Caco-2 (cell line): ENCODE data around the gene PARD3B. TPM values are rescaled to one million over a fixed set of nuclear protein-coding genes. Genes with fewer than 3 reads are reported as not detected.

Source experiments
- BruUV-seq: library from RNA; stranded (reverse); fragments of 400-500 nt; replicated peaks from 2 replicates; lab custom pipeline; 2021; lab: Mats Ljungman, UMichigan
- CTCF ChIA-PET: fragments of 300-600 bp; sonication (Branson Sonifier 250); formaldehyde crosslinking; loops from one replicate; lab custom pipeline; 2022; ENCODE audit warnings: antibody characterized with exemption; lab: Charles Lee
- POLR2A ChIA-PET: fragments of 300-600 bp; sonication (Branson Sonifier 250); formaldehyde crosslinking; loops from one replicate; lab custom pipeline; 2022; ENCODE audit warnings: antibody characterized with exemption; lab: Charles Lee
- DNase-seq, 2 experiments: peaks; one replicate each; pipeline versions ENCODE4 v3.0.0 to v3.0.0-alpha.2; 2020 to 2022
- H3K27me3 ChIP-seq: replicated peaks from 2 replicates; pipeline ENCODE4 v1.6.0; 2011; ENCODE audit warnings: low read length; ENCODE audit not compliant: control insufficient read depth, insufficient read depth
- H3K36me3 ChIP-seq: 2 replicates; pipeline ENCODE4 v1.5.1; 2011; ENCODE audit warnings: low read length; ENCODE audit not compliant: control insufficient read depth, insufficient read depth
- H3K4me1 ChIP-seq: fragments of 250-450 bp; sonication (Bioruptor Pico); 2 replicates; pipeline ENCODE4 v1.5.1; 2020; ENCODE audit warnings: mild to moderate bottlenecking
- H3K4me3 ChIP-seq: 2 replicates; pipeline ENCODE4 v1.5.1; 2011; ENCODE audit warnings: low read depth, mild to moderate bottlenecking, control low read depth, low read length
- H3K9me3 ChIP-seq: fragments of 250-450 bp; sonication (Bioruptor Pico); 2 replicates; pipeline ENCODE4 v1.5.1; 2020; ENCODE audit warnings: mild to moderate bottlenecking, moderate library complexity
- H3K27ac Mint-ChIP-seq: one replicate; pipeline ENCODE4 v1.8.0; 2022; ENCODE audit warnings: mixed read lengths; ENCODE audit not compliant: unreplicated experiment
- H3K27me3 Mint-ChIP-seq: one replicate; pipeline ENCODE4 v1.8.0; 2022; ENCODE audit warnings: mixed read lengths; ENCODE audit not compliant: insufficient read depth, unreplicated experiment
- H3K36me3 Mint-ChIP-seq: one replicate; pipeline ENCODE4 v1.8.0; 2022; ENCODE audit warnings: mild to moderate bottlenecking, mixed read lengths; ENCODE audit not compliant: insufficient read depth, unreplicated experiment
- H3K4me1 Mint-ChIP-seq: one replicate; pipeline ENCODE4 v1.8.0; 2022; ENCODE audit warnings: low read depth, mixed read lengths; ENCODE audit not compliant: unreplicated experiment
- H3K4me3 Mint-ChIP-seq: one replicate; pipeline ENCODE4 v1.8.0; 2022; ENCODE audit warnings: mild to moderate bottlenecking, moderate library complexity, mixed read lengths; ENCODE audit not compliant: unreplicated experiment
- H3K9me3 Mint-ChIP-seq: one replicate; pipeline ENCODE4 v1.8.0; 2022; ENCODE audit warnings: mixed read lengths; ENCODE audit not compliant: unreplicated experiment
- CTCF ChIP-seq, 2 experiments: fragments of 200-600 bp in 1 of 2; IDR thresholded peaks; 1 replicate in 1 of 2; 2 replicates in 1 of 2; pipeline versions ENCODE4 v1.5.1 to v1.8.0; 2011 to 2022; ENCODE audit warnings: antibody characterized with exemption in 1 of 2, control low read depth in 1 of 2, inconsistent platforms in 1 of 2, low read depth in 1 of 2, low read length in 1 of 2, mild to moderate bottlenecking in 1 of 2, moderate library complexity in 1 of 2; ENCODE audit not compliant: insufficient read depth in 1 of 2, severe bottlenecking in 1 of 2, unreplicated experiment in 1 of 2
- intact Hi-C: fragments of 100-400 bp; cut with micrococcal nuclease; formaldehyde crosslinking; loops from one replicate; pipeline ENCODE4 v1.10.0; 2022; ENCODE audit not compliant: unreplicated experiment
- total RNA-seq: library from RNA; stranded (reverse); gene quantifications from 2 replicates; pipeline ENCODE4 v1.2.3, GENCODE V29; 2022

Gene PARD3B
- total RNA-seq, 1 experiment from 2014 or later: 68.9 TPM

GRCh38 chr2:204611017-204611631, 65.8 kb downstream of the PARD3B start:
- no TSS peak for BruUV-seq
- intact Hi-C loops: loop anchor here (1.0 to 5.0 kb wide), 7 partner anchors 18 to 284 kb away; no protein-coding TSS in a partner anchor

GRCh38 chr2:204611764-204612163, 66.5 kb downstream of the PARD3B start:
- DNase-seq: no peak
- no TSS peak for BruUV-seq
- Mint-ChIP-seq H3K4me1 (peaks cover 62% of the 10 kb centered on the region), H3K36me3 (peaks cover 31% of the 10 kb centered on the region), H3K27ac (peak overlapping the region; percentile 85), H3K27me3 (no peaks in the 10 kb centered on the region), H3K4me3 (peak overlapping the region; percentile 52), H3K9me3 (no peaks in the 10 kb centered on the region)
- no peaks in the 10 kb centered on the region for H3K27me3 ChIP-seq
- no peak for TF ChIP-seq CTCF (IDR thresholded peaks at IDR 0.05; ENCODE audit: insufficient read depth in 1 of 2, low read depth in 1 of 2, low read length in 1 of 2, severe bottlenecking in 1 of 2, unreplicated experiment in 1 of 2)
- intact Hi-C loops: loop anchor here (1.0 to 5.0 kb wide), 7 partner anchors 19 to 284 kb away; no protein-coding TSS in a partner anchor
- peaks cover 62% of the 10 kb centered on the region for H3K4me1 ChIP-seq
- H3K4me3 ChIP-seq: no peak overlapping the region
- ChIA-PET POLR2A (no interaction called here), CTCF (no interaction called here)
- no peaks in the 10 kb centered on the region for H3K36me3 ChIP-seq
- H3K9me3 ChIP-seq: no peaks in the 10 kb centered on the region

More at GRCh38 chr2:204611017-204611631, 65.8 kb downstream of the PARD3B start:
- no peaks in the 10 kb centered on the region for H3K36me3 ChIP-seq
- Mint-ChIP-seq H3K9me3 (no peaks in the 10 kb centered on the region), H3K27ac (peak overlapping the region; percentile 85), H3K27me3 (no peaks in the 10 kb centered on the region), H3K4me3 (peak overlapping the region; percentile 52), H3K4me1 (peaks cover 64% of the 10 kb centered on the region), H3K36me3 (peaks cover 30% of the 10 kb centered on the region)
- POLR2A ChIA-PET: no interaction called here
- TF ChIP-seq CTCF (IDR thresholded peaks at IDR 0.05; ENCODE audit: insufficient read depth in 1 of 2, low read depth in 1 of 2, low read length in 1 of 2, severe bottlenecking in 1 of 2, unreplicated experiment in 1 of 2): no peak
- H3K27me3 ChIP-seq: no peaks in the 10 kb centered on the region
- H3K9me3 ChIP-seq: no peaks in the 10 kb centered on the region
- no peak overlapping the region for H3K4me3 ChIP-seq
- DNase-seq: peak; percentile 44 to 69
- CTCF ChIA-PET: interaction anchor here (0.7 kb wide), 1 partner anchor 58 kb away, joined by 3 read pairs; no protein-coding TSS in a partner anchor
- H3K4me1 ChIP-seq: peaks cover 60% of the 10 kb centered on the region

GRCh38 chr2:204613635-204614034, 68.4 kb downstream of the PARD3B start:
- Mint-ChIP-seq H3K9me3 (no peaks in the 10 kb centered on the region), H3K36me3 (peaks cover 38% of the 10 kb centered on the region), H3K4me1 (peaks cover 43% of the 10 kb centered on the region), H3K27me3 (no peaks in the 10 kb centered on the region), H3K27ac (peak overlapping the region; percentile 87), H3K4me3 (peak overlapping the region; percentile 45)
- H3K27me3 ChIP-seq: no peaks in the 10 kb centered on the region
- no peaks in the 10 kb centered on the region for H3K9me3 ChIP-seq
- H3K4me3 ChIP-seq: no peak overlapping the region
- intact Hi-C loops: loop anchor here (5.0 kb wide), 1 partner anchor 286 kb away; no protein-coding TSS in a partner anchor
- TF ChIP-seq CTCF (IDR thresholded peaks at IDR 0.05; ENCODE audit: insufficient read depth in 1 of 2, low read depth in 1 of 2, low read length in 1 of 2, severe bottlenecking in 1 of 2, unreplicated experiment in 1 of 2): no peak
- H3K4me1 ChIP-seq: peaks cover 59% of the 10 kb centered on the region
- H3K36me3 ChIP-seq: no peaks in the 10 kb centered on the region; the same call in 1 of the 2 replicates
- POLR2A ChIA-PET: no interaction called here
- no peak for DNase-seq
- CTCF ChIA-PET: no interaction called here
- no TSS peak for BruUV-seq
